Measurements from ENCODE around the gene WDPCP. TPM values are rescaled to one million over a fixed set of nuclear protein-coding genes. Genes with fewer than 3 reads are reported as not detected.

The WDPCP gene
- total and polyA plus RNA-seq, 2 experiments from 2014 or later: 8.8 to 20.4 TPM

- Histone ChIP-seq H3K79me2 (replicated peaks; ENCODE audit: insufficient read depth) (no peaks in the 10 kb centered on the region), H3K27ac (ENCODE audit: low read depth) (no peak overlapping the region), H3K4me2 (no peak overlapping the region), H3K4me1 (ENCODE audit: insufficient read depth) (no peaks in the 10 kb centered on the region), H2AFZ (no peak overlapping the region), H4K20me1 (replicated peaks; ENCODE audit: insufficient read depth) (no peaks in the 10 kb centered on the region), H3K27me3 (ENCODE audit: insufficient read depth) (no peaks in the 10 kb centered on the region), H3K36me3 (ENCODE audit: insufficient read depth) (peaks cover 4% of the 10 kb centered on the region; the same call in 1 of the 2 replicates), H3F3A (replicated peaks; ENCODE audit: low read depth) (no peaks in the 10 kb centered on the region), H3K4me3 (no peak overlapping the region), H3K9me2 (ENCODE audit: insufficient read depth) (peaks cover 9% of the 10 kb centered on the region)
- peaks cover 22% of the 10 kb centered on the region for H3K9me3 Mint-ChIP-seq
- no peak overlapping the region for H3K4me3 Mint-ChIP-seq
- peaks cover 26% of the 10 kb centered on the region for H3K36me3 Mint-ChIP-seq (ENCODE audit: low read depth)
- no peaks in the 10 kb centered on the region for H3K4me1 Mint-ChIP-seq
- no peak for TF ChIP-seq JUNB (IDR thresholded peaks at IDR 0.05; ENCODE audit: unreplicated experiment)
- no peak for TF ChIP-seq STAT1 (IDR thresholded peaks at IDR 0.05; ENCODE audit: unreplicated experiment)
- TF ChIP-seq EZH2phosphoT487 (IDR thresholded peaks at IDR 0.05; ENCODE audit: unreplicated experiment): no peak
- TF ChIP-seq POLR2AphosphoS5 (IDR thresholded peaks at IDR 0.05; ENCODE audit: low read depth): no peak
- TF ChIP-seq ZNF331 (CRISPR knock-in tag; IDR thresholded peaks at IDR 0.05; ENCODE audit: low read depth): no peak
- TF ChIP-seq REST (IDR thresholded peaks at IDR 0.05; ENCODE audit: unreplicated experiment): no peak
- no peak for TF ChIP-seq ZNF462 (CRISPR knock-in tag; IDR thresholded peaks at IDR 0.05)
- no peak for TF ChIP-seq NANOG (IDR thresholded peaks at IDR 0.05; ENCODE audit: borderline replicate concordance)
- TF ChIP-seq CREB1 (CRISPR knock-in tag; IDR thresholded peaks at IDR 0.05; ENCODE audit: low read depth): no peak
- TF ChIP-seq EZH2 (IDR thresholded peaks at IDR 0.05; ENCODE audit: low read depth, unreplicated experiment): no peak
- TF ChIP-seq CTCF (conservative IDR thresholded peaks at IDR 0.05; ENCODE audit: low read depth in 2 of 2): no peak
- no peak for TF ChIP-seq ZNF114 (CRISPR knock-in tag; IDR thresholded peaks at IDR 0.05)
- no peak for TF ChIP-seq ETS1 (IDR thresholded peaks at IDR 0.05)
- no peak for ATAC-seq
- no peak for DNase-seq (ENCODE audit: low spot score)
- peaks cover 2% of the 10 kb centered on the region for H3K27me3 Mint-ChIP-seq (ENCODE audit: insufficient read depth, low read depth, poor library complexity)
- no peak overlapping the region for H3K27ac Mint-ChIP-seq
These were observed 317.6 kb downstream of the WDPCP start for GRCh38 chr2:63270717-63271116.
